T-helper 17 cell (primary cell): ENCODE measurements around the gene BCAS1. TPM values are rescaled to one million over a fixed set of nuclear protein-coding genes. Genes with fewer than 3 reads are reported as not detected.

ENCODE experiments used
- ATAC-seq: fragments of 150-1000 bp; cut with Tn5 transposase; 2 replicates; pipeline ENCODE4 v1.10.0; 2021; ENCODE audit warnings: mild to moderate bottlenecking, moderate library complexity
- DNase-seq, 3 donors: peaks; one replicate each; pipeline versions ENCODE4 v3.0.0 to v3.0.0-alpha.2; 2020 to 2021
- H3K9me3 ChIP-seq: one replicate; pipeline ENCODE4 v1.7.0; 2013; ENCODE audit warnings: low read length, mild to moderate bottlenecking; ENCODE audit not compliant: control insufficient read depth, poor library complexity, severe bottlenecking
- H3K27ac Mint-ChIP-seq: one replicate; pipeline ENCODE4 v1.8.0; 2022; ENCODE audit warnings: mild to moderate bottlenecking, moderate library complexity, mixed read lengths
- H3K27me3 Mint-ChIP-seq: one replicate; pipeline ENCODE4 v1.8.0; 2022; ENCODE audit warnings: mixed read lengths
- H3K36me3 Mint-ChIP-seq: one replicate; pipeline ENCODE4 v1.8.0; 2022; ENCODE audit warnings: low read depth, mixed read lengths
- H3K4me1 Mint-ChIP-seq: one replicate; pipeline ENCODE4 v1.8.0; 2022; ENCODE audit warnings: mild to moderate bottlenecking, mixed read lengths
- H3K4me3 Mint-ChIP-seq: one replicate; pipeline ENCODE4 v1.8.0; 2022; ENCODE audit warnings: mild to moderate bottlenecking, moderate library complexity, mixed read lengths
- total RNA-seq, 4 donors: library from RNA in 2 of 4; stranded (reverse) in 2 of 4; gene quantifications; one replicate each; pipeline ENCODE4 v1.2.3 and lab custom pipeline; 2022 to 2026

BCAS1 gene
- total RNA-seq, 2 donors from 2014 or later, result 0.27 TPM; not detected in 1

DNA sequence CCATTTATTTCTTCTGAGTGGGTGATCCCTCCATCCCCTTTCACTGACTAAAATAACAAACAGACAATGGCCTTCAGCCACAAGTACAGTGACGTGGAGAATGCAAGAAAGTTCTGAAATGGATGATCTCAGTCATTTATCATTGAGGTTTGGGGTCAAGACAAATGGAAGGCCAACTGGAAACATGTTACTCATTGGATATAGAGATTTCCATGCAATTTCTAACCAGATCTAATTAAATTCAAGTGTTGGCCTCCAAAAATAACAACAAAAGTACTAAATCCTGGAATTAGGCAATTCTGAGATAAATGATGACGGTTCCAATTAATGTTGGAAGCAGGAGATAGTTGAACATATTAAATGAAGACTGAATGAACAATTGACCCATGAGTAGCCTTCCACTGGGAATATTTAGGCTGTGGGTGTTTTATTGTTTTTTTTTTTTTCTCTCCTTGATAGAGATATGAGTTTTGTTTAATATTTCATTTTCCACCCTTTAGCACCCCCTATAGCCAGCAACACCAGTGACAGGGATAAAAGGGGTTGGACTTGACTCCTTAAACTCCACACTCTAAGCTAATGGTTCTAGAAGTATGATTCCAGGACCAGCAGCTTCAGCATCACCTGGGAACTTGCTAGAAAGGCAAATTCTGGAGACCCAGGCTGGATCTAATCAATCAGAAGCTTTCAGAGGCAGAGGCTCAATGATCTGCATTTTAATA, 112.8 kb downstream of the BCAS1 start:
- ATAC-seq (no peak), DNase-seq (no peak)
- no peaks in the 10 kb centered on the region for H3K9me3 ChIP-seq
- no peak overlapping the region for H3K4me3 Mint-ChIP-seq
- H3K27me3 Mint-ChIP-seq, result peaks cover 6% of the 10 kb centered on the region
- no peak overlapping the region for H3K27ac Mint-ChIP-seq
- peaks cover 4% of the 10 kb centered on the region for H3K36me3 Mint-ChIP-seq
- H3K4me1 Mint-ChIP-seq, result peaks cover 13% of the 10 kb centered on the region

GRCh38 chr20:53956013-53956715, 114.2 kb downstream of the BCAS1 start:
- ATAC-seq, result no peak
- H3K9me3 ChIP-seq, result no peaks in the 10 kb centered on the region
- Mint-ChIP-seq H3K36me3 (peaks cover 4% of the 10 kb centered on the region), H3K27ac (no peak overlapping the region), H3K4me3 (no peak overlapping the region), H3K4me1 (peaks cover 8% of the 10 kb centered on the region), H3K27me3 (peaks cover 6% of the 10 kb centered on the region)
- no peak for DNase-seq

GRCh38 chr20:53954723-53955658, 115.4 kb downstream of the BCAS1 start:
- peaks cover 2% of the 10 kb centered on the region for H3K36me3 Mint-ChIP-seq
- H3K27ac Mint-ChIP-seq, result no peak overlapping the region
- no peaks in the 10 kb centered on the region for H3K9me3 ChIP-seq
- H3K27me3 Mint-ChIP-seq, result no peaks in the 10 kb centered on the region
- ATAC-seq (no peak), DNase-seq (no peak)
- no peak overlapping the region for H3K4me3 Mint-ChIP-seq
- H3K4me1 Mint-ChIP-seq, result peaks cover 9% of the 10 kb centered on the region

DNA sequence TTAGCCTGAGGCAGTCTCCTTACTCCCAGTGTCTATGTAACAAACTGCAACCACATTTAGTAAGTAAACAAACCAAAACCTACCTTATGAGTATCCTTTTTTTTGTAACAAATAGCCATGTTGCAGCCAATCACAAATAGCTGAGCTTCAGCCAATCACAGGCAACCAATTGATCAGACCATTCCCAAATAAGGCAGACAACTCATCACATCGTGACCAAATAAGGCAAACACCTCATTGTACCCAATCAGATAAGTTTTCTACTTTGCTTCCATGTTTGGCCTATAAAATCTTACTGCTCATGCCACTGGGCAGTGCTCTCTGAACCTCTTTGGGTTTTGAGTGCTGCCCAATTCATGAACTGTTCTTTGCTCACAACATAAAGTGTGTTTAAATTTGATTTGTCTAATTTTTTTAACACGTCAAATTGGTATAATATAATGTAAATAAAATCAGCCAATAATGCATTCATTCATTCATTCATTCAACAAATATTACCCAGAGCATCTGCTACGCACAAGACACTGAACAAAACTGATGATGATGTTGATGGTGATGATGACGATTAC, 117.8 kb downstream of the BCAS1 start:
- ATAC-seq, result no peak
- no peaks in the 10 kb centered on the region for H3K9me3 ChIP-seq
- H3K27me3 Mint-ChIP-seq, result no peaks in the 10 kb centered on the region
- DNase-seq, result no peak
- H3K27ac Mint-ChIP-seq, result no peak overlapping the region
- peaks cover 2% of the 10 kb centered on the region for H3K36me3 Mint-ChIP-seq
- peaks cover 31% of the 10 kb centered on the region for H3K4me1 Mint-ChIP-seq
- no peak overlapping the region for H3K4me3 Mint-ChIP-seq

GRCh38 chr20:53950578-53950977, 119.8 kb downstream of the BCAS1 start:
- ATAC-seq (no peak), DNase-seq (no peak)

GRCh38 chr20:53950031-53950430, 120.4 kb downstream of the BCAS1 start:
- ATAC-seq (no peak), DNase-seq (no peak)
- Mint-ChIP-seq H3K36me3 (peaks cover 2% of the 10 kb centered on the region), H3K4me3 (peak overlapping the region; percentile 93), H3K27me3 (no peaks in the 10 kb centered on the region), H3K27ac (peak overlapping the region; percentile 99), H3K4me1 (peaks cover 28% of the 10 kb centered on the region)
- H3K9me3 ChIP-seq, result no peaks in the 10 kb centered on the region

More at GRCh38 chr20:53950578-53950977, 119.8 kb downstream of the BCAS1 start:
- peak overlapping the region; percentile 99 for H3K27ac Mint-ChIP-seq
- H3K36me3 Mint-ChIP-seq, result peaks cover 2% of the 10 kb centered on the region
- no peaks in the 10 kb centered on the region for H3K9me3 ChIP-seq
- no peaks in the 10 kb centered on the region for H3K27me3 Mint-ChIP-seq
- H3K4me1 Mint-ChIP-seq, result peaks cover 28% of the 10 kb centered on the region
- no peak overlapping the region for H3K4me3 Mint-ChIP-seq

- peaks cover 31% of the 10 kb centered on the region for H3K4me1 Mint-ChIP-seq
Measured at GRCh38 chr20:53949319-53949839, 121.0 kb downstream of the BCAS1 start.

GRCh38 chr20:53948383-53949318, 121.7 kb downstream of the BCAS1 start:
- no peaks in the 10 kb centered on the region for H3K27me3 Mint-ChIP-seq
- no peaks in the 10 kb centered on the region for H3K9me3 ChIP-seq
- peak overlapping the region; percentile 93 for H3K4me3 Mint-ChIP-seq
- H3K36me3 Mint-ChIP-seq, result peaks cover 2% of the 10 kb centered on the region
- H3K27ac Mint-ChIP-seq, result peak overlapping the region; percentile 99
- DNase-seq (no peak), ATAC-seq (peak; percentile 76)
- H3K4me1 Mint-ChIP-seq, result peaks cover 35% of the 10 kb centered on the region

More at GRCh38 chr20:53949319-53949839, 121.0 kb downstream of the BCAS1 start:
- H3K4me3 Mint-ChIP-seq, result peak overlapping the region; percentile 93
- peak; percentile 97 for ATAC-seq
- no peaks in the 10 kb centered on the region for H3K27me3 Mint-ChIP-seq
- peak overlapping the region; percentile 99 for H3K27ac Mint-ChIP-seq
- H3K9me3 ChIP-seq, result no peaks in the 10 kb centered on the region
- H3K36me3 Mint-ChIP-seq, result peaks cover 2% of the 10 kb centered on the region
- DNase-seq, result peak; percentile 51 to 66 (median 59)

DNA sequence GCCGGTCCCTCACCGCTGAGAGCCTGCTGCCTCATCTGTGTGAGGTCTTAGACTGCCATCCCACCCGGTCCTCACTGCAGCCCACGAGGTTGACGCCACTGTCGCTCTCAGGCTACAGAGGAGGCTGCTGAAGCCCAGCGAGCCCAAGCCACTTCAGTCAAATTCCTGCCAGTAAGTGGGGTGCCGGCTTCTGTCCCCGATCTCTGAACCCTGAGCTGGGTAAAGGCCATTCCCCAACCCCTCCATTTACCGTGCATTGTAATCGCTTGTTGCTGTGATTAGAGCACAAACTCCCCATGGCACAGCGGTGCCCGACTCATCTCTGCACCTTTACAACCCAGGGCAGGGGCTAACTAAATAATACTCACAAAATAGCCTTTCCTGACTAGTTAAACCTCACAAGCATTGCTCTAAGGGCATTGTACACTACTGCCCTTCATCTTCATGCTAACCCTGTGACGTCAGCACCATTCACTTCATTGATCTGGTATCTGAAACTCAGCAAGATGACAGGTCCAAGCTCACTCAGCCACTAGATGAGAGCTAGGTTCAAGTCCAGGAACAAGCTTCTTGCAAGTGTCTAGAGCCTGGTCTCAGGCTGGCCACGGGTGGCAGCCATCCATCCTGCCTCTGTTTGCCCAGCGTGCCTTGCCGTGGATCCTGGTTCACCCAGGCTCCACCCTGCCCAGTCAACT, 122.7 kb downstream of the BCAS1 start:
- Mint-ChIP-seq H3K4me3 (no peak overlapping the region), H3K36me3 (no peaks in the 10 kb centered on the region), H3K27me3 (no peaks in the 10 kb centered on the region), H3K4me1 (peaks cover 39% of the 10 kb centered on the region), H3K27ac (peak overlapping the region; percentile 99)
- ATAC-seq, result no peak
- no peak for DNase-seq
- no peaks in the 10 kb centered on the region for H3K9me3 ChIP-seq

DNA sequence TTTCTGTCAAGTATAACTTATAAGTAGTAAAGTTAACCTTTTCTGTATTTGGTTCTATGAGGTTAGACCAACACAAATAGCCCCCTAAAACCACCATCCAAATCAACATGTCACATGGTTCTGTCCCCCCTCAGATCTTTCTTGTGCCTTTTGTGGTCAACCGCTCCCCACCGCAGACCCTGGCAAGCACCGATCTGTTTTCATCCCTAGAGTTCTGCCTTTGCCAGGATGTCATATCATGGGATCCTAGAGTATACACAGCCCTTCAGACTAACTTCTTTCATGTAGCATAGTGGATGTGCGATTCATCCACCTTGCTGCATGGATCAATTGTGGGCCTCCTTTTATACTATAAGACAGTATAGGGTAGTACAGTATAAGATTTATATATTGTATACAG, 124.3 kb downstream of the BCAS1 start:
- Mint-ChIP-seq H3K4me1 (peaks cover 42% of the 10 kb centered on the region), H3K4me3 (no peak overlapping the region), H3K36me3 (no peaks in the 10 kb centered on the region), H3K27ac (no peak overlapping the region), H3K27me3 (no peaks in the 10 kb centered on the region)
- DNase-seq, result no peak
- ATAC-seq, result no peak
- no peaks in the 10 kb centered on the region for H3K9me3 ChIP-seq

DNA sequence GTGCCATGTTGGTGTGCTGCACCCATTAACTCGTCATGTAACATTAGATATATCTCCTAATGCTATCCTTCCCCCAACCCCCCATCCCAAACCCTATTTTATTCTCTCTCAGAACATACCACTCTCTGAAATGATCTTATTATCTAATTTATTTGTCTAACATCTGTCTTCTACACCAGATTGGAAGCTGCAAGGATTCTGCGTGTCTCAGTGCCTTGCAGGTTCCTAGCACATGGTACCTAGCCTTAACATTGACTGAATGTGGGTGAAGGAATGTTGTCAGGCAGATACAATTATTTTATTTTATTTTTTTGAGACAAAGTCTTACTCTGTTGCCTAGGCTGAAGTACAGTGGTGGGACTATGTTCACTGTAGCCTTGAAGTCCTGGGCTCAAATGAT, 124.9 kb downstream of the BCAS1 start:
- H3K9me3 ChIP-seq, result no peaks in the 10 kb centered on the region
- Mint-ChIP-seq H3K36me3 (no peaks in the 10 kb centered on the region), H3K4me1 (peaks cover 41% of the 10 kb centered on the region), H3K27ac (no peak overlapping the region), H3K27me3 (no peaks in the 10 kb centered on the region), H3K4me3 (no peak overlapping the region)
- no peak for ATAC-seq
- DNase-seq, result no peak
